DND-41 (cell line): ENCODE data around the gene SS18L1.

Experiments
- ATAC-seq: fragments of 200-7000 bp; cut with Tn5 transposase; 3 replicates; pipeline ENCODE4 v1.9.1; 2021; ENCODE audit warnings: low read depth; ENCODE audit not compliant: insufficient read depth
- DNase-seq: peaks from one replicate; pipeline ENCODE4 v3.0.0-alpha.2; 2020
- H2AFZ ChIP-seq: 2 replicates; pipeline ENCODE4 v1.6.0; 2012; ENCODE audit warnings: low read depth, low read length
- H3K27ac ChIP-seq: 2 replicates; pipeline ENCODE4 v1.5.1; 2012; ENCODE audit warnings: low read length, inconsistent platforms
- H3K27me3 ChIP-seq: fragments of 200-600 bp; sonication (generic); 2 replicates; pipeline ENCODE4 v1.6.0; 2012; ENCODE audit warnings: low read length, mild to moderate bottlenecking, inconsistent platforms; ENCODE audit not compliant: insufficient read depth, poor library complexity
- H3K36me3 ChIP-seq: 2 replicates; pipeline ENCODE4 v1.5.1; 2012; ENCODE audit warnings: low read length, inconsistent platforms; ENCODE audit not compliant: insufficient read depth
- H3K4me1 ChIP-seq: 2 replicates; pipeline ENCODE4 v1.5.1; 2012; ENCODE audit warnings: mild to moderate bottlenecking, low read length; ENCODE audit not compliant: insufficient read depth
- H3K4me2 ChIP-seq: 2 replicates; pipeline ENCODE4 v1.6.0; 2012; ENCODE audit warnings: mild to moderate bottlenecking, moderate library complexity, low read length, inconsistent platforms; ENCODE audit not compliant: insufficient read depth
- H3K4me3 ChIP-seq, 2 experiments: fragments of 200-600 bp in 1 of 2; shearing (Covaris generic) in 1 of 2; 2 replicates each; pipeline ENCODE4 v1.5.1; 2012 to 2016; ENCODE audit warnings: inconsistent platforms in 2 of 2, low read length in 2 of 2, mild to moderate bottlenecking in 2 of 2, low read depth in 1 of 2, moderate library complexity in 1 of 2
- H3K79me2 ChIP-seq: 2 replicates; pipeline ENCODE4 v1.6.0; 2012; ENCODE audit warnings: low read length, inconsistent platforms; ENCODE audit not compliant: insufficient read depth
- H3K9ac ChIP-seq: 2 replicates; pipeline ENCODE4 v1.6.0; 2012; ENCODE audit warnings: low read depth, mild to moderate bottlenecking, inconsistent platforms, low read length, moderate library complexity
- H3K9me3 ChIP-seq: 2 replicates; pipeline ENCODE4 v1.5.1; 2012; ENCODE audit warnings: low read length, moderate library complexity, mild to moderate bottlenecking, inconsistent platforms; ENCODE audit not compliant: insufficient read depth, severe bottlenecking
- H4K20me1 ChIP-seq: 2 replicates; pipeline ENCODE4 v1.6.0; 2012; ENCODE audit warnings: low read length; ENCODE audit not compliant: insufficient read depth
- EZH2 ChIP-seq: IDR thresholded peaks from 3 replicates; pipeline ENCODE4 v1.6.1; 2012; ENCODE audit warnings: borderline replicate concordance, low read depth, mild to moderate bottlenecking, moderate library complexity, low read length, inconsistent platforms; ENCODE audit not compliant: severe bottlenecking
- TF ChIP-seq, protein P1 (sequence below): IDR thresholded peaks from 2 replicates; pipeline ENCODE4 v1.5.1; 2012; ENCODE audit warnings: borderline replicate concordance, low read length, moderate library complexity, mild to moderate bottlenecking; ENCODE audit not compliant: poor library complexity, severe bottlenecking; ENCODE audit errors: extremely low read depth

Gene SS18L1

DNA sequence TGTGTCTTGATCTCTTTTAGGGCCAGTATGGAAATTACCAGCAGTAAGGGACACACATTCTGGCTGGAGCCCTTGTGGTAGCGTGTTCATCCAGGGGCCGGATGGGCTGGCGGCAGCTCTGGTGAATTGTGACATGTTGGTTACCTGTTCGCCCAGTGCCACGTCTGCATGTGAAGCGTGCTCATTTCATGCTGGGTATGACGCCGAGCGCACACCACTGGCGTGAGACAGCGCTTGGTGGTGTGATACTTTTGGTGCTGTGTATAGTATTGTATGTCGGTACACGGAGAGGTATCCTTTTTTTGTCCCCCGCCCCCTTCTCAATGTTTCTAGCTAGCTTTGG is 35.6 kb downstream of the SS18L1 start:
- no peak overlapping the region for H3K27ac ChIP-seq
- no peak for DNase-seq
- H3K36me3 ChIP-seq: peaks cover 33% of the 10 kb centered on the region
- H3K4me1 ChIP-seq: peaks cover 18% of the 10 kb centered on the region
- no peak overlapping the region for H2AFZ ChIP-seq
- no peak overlapping the region for H3K4me2 ChIP-seq
- peaks cover 18% of the 10 kb centered on the region for H3K79me2 ChIP-seq
- H4K20me1 ChIP-seq: no peaks in the 10 kb centered on the region
- no peak for ATAC-seq
- H3K4me3 ChIP-seq: no peak overlapping the region
- H3K9me3 ChIP-seq: no peaks in the 10 kb centered on the region
- H3K27me3 ChIP-seq: no peaks in the 10 kb centered on the region
- H3K9ac ChIP-seq: no peak overlapping the region
- no peak for TF ChIP-seq EZH2
- TF ChIP-seq, protein P1, sequence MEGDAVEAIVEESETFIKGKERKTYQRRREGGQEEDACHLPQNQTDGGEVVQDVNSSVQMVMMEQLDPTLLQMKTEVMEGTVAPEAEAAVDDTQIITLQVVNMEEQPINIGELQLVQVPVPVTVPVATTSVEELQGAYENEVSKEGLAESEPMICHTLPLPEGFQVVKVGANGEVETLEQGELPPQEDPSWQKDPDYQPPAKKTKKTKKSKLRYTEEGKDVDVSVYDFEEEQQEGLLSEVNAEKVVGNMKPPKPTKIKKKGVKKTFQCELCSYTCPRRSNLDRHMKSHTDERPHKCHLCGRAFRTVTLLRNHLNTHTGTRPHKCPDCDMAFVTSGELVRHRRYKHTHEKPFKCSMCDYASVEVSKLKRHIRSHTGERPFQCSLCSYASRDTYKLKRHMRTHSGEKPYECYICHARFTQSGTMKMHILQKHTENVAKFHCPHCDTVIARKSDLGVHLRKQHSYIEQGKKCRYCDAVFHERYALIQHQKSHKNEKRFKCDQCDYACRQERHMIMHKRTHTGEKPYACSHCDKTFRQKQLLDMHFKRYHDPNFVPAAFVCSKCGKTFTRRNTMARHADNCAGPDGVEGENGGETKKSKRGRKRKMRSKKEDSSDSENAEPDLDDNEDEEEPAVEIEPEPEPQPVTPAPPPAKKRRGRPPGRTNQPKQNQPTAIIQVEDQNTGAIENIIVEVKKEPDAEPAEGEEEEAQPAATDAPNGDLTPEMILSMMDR: no peak

- Histone ChIP-seq H3K4me3 (peak overlapping the region; percentile 85 to 89), H3K9ac (peak overlapping the region; percentile 88), H3K27ac (peak overlapping the region; percentile 91), H3K36me3 (peaks cover 17% of the 10 kb centered on the region), H2AFZ (0 out of 2 replicates have a peak overlapping the region, but pooled peaks have one; percentile 95), H3K9me3 (no peaks in the 10 kb centered on the region), H3K4me1 (peaks cover 30% of the 10 kb centered on the region), H3K79me2 (peaks cover 41% of the 10 kb centered on the region), H3K27me3 (no peaks in the 10 kb centered on the region), H4K20me1 (peaks cover 13% of the 10 kb centered on the region; the same call in 1 of the 2 replicates), H3K4me2 (peak overlapping the region; percentile 93)
- no peak for ATAC-seq
- DNase-seq: no peak
- TF ChIP-seq, protein P1: no peak
- no peak for TF ChIP-seq EZH2
These were observed 38.2 kb downstream of the SS18L1 start for GRCh38 chr20:62181808-62182207.

DNA sequence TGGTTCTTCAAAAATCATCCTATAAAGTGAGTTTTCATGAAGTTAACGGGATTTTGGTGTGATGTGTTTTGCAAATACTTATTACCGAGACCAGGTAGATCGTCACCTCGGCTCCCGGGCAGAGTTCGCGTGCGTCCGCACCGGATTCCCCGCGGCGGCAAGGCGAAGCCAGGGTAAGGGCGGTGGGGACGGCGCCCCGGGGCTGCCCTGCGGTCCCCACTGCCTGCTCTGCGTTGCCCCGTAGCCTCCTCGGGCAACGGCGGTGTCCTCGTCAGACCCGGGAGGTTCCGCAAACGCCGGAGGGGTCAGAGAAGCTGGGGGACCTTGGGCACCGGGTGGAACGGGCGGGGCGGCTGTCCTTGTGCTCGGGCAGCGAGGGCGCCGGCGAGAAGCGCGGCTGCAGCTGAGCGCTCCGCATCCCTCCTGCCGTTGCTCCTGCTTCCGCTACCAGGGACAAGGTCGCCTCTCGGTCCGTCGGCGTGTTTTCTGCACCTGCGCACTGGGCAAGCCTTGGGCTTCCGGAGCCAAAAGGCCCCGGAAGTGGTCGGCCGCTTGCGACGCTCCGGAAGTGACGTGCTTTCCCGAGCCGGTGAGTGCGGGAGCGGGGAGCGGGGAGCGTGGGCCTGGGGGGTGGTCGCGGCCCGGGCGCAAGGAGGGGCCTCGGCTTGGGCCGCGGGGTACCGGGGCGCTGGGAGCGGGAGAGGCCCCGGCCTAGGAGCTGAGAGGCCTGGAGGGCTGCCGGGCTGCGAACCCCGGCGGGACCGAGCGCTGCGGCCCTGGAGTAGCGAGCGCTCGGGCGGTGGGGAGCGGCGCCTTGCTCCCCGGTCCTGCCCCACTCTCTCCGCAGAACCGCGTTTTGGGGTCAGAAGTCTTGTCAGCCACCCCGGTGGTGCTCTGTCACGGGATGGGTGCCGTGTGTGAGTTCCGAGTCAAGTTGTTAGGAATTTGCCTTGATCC is 39.2 kb downstream of the SS18L1 start, which contains the start of gene MTG2:
TSS of gene MTG2 (plus strand) at position 560 of the 957 bp plus-strand sequence. CDS start 10,393 bp downstream, outside the sequence.
- peak within 1 kb of the TSS; percentile 85 to 89 for H3K4me3 ChIP-seq
- DNase-seq (peak; percentile 97), ATAC-seq (peak; percentile 97)
- H4K20me1 ChIP-seq: peaks cover 16% of the 10 kb centered on the region; the same call in 1 of the 2 replicates
- H2AFZ ChIP-seq: peak within 1 kb of the TSS; percentile 95
- H3K36me3 ChIP-seq: peaks cover 17% of the 10 kb centered on the region
- H3K79me2 ChIP-seq: peaks cover 50% of the 10 kb centered on the region
- peak within 1 kb of the TSS; percentile 88 for H3K9ac ChIP-seq
- H3K4me2 ChIP-seq: peak within 1 kb of the TSS; percentile 93
- TF ChIP-seq EZH2: no peak
- H3K9me3 ChIP-seq: no peaks in the 10 kb centered on the region
- no peaks in the 10 kb centered on the region for H3K27me3 ChIP-seq
- peaks cover 32% of the 10 kb centered on the region for H3K4me1 ChIP-seq
- H3K27ac ChIP-seq: peak within 1 kb of the TSS; percentile 91

DNA sequence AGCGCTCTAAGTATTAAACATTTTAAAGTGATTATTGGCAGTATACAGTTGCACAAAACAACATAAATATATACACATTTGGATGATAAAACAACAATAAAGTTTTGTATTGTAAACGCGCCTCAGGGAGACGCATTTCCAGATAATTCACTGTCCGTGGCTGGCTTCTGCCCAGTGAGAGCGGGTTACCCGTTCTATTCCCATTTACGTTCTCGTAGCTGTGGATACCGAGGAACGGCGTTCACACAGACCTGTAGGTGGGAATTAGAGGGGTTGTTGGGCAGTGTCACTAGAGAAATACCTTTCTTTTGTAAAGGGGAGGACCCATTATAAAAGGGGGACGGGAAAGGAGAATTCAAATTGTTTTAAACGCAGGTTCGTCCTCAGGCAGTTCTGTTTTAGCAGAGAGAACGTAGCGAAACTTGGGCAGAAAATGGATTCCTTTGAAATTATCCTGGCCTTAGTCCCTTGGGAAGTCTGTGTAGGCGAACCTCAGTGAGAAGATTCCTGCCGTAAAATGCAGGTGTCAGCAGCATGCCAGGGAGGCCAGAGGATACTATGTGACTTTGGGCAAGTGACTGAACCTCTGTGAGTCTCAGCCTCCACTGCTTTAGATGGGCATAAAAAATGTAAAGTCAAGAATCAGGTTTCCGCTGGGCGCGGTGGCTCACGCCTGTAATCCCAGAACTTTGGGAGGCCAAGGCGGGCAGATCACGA is 40.0 kb downstream of the SS18L1 start:
- Histone ChIP-seq H3K9me3 (no peaks in the 10 kb centered on the region), H3K79me2 (peaks cover 58% of the 10 kb centered on the region), H3K4me2 (peak overlapping the region; percentile 93), H3K27me3 (no peaks in the 10 kb centered on the region), H2AFZ (peak overlapping the region; percentile 78), H3K9ac (peak overlapping the region; percentile 88), H3K4me3 (peak overlapping the region; percentile 85 to 89), H3K4me1 (peaks cover 32% of the 10 kb centered on the region), H4K20me1 (peaks cover 16% of the 10 kb centered on the region; the same call in 1 of the 2 replicates), H3K27ac (peak overlapping the region; percentile 91), H3K36me3 (peaks cover 15% of the 10 kb centered on the region)
- TF ChIP-seq, protein P1: no peak
- TF ChIP-seq EZH2: no peak
- DNase-seq (no peak), ATAC-seq (no peak)
